ENCODE measurements around the gene PRKRA. TPM values are rescaled to one million over a fixed set of nuclear protein-coding genes. Genes with fewer than 3 reads are reported as not detected.

Gene PRKRA
- total and polyA plus RNA-seq, 9 of the 15 experiments (the other 6 are each of a cell fraction or from before 2014, with no cell fraction given) = 14.1 to 78.1 (median 52.3) TPM

DNA sequence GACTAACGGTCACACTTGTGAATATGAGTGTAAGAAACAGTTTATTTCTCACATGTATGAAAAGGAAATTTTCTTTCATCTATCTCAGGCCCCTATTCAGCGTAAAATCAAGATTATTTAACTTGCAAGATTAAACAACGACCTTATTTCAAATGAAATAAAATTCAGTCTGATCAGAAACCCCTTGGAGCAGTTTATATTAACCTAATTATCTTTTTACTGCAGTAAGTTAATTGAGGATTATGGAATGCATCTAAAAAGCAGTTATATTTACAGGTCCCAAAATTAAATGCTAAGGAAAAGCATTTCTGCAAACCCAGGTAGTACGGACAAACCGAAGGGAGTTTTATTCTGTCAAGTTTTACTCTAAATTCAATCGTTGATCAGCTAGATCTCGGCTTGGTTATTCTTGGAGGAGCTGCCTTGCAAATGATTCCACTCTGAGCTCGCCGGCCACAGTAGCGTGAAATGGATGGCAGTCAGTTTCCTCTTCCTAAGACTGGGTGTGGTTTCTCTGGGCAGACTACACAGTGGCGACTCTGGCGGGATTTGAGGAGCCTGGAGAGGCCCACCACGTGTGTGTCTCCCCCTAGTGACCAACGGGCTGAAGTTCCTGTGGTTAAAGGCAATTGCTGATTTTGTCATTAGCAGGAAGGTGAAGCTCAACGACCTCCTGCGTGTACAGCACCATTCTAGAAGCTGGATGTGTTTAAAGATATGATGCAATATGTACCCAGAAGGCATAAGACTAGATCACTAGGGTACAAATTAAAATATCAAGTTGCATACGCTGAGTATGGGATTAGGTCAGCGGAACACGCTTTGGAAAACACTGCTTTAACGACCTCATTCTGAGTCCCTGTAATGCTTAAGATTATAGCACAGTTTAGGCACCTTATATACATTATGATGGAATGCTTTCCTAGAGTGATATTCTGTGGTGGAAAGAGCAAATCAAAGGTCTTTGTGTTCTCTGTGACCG, 36.4 kb downstream of the PRKRA start (continued):
- TF ChIP-seq, protein P1, sequence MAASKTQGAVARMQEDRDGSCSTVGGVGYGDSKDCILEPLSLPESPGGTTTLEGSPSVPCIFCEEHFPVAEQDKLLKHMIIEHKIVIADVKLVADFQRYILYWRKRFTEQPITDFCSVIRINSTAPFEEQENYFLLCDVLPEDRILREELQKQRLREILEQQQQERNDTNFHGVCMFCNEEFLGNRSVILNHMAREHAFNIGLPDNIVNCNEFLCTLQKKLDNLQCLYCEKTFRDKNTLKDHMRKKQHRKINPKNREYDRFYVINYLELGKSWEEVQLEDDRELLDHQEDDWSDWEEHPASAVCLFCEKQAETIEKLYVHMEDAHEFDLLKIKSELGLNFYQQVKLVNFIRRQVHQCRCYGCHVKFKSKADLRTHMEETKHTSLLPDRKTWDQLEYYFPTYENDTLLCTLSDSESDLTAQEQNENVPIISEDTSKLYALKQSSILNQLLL (CRISPR knock-in tag; IDR thresholded peaks at IDR 0.05; ENCODE audit: borderline replicate concordance) = no peak
- TF ChIP-seq ETV1 (tag; conservative IDR thresholded peaks at IDR 0.05; ENCODE audit: low read depth) (peak; percentile 67), ELF2 (CRISPR knock-in tag; IDR thresholded peaks at IDR 0.05) (no peak), SRSF3 (IDR thresholded peaks at IDR 0.05; ENCODE audit: insufficient read depth, low read length) (no peak), DDX20 (tag; IDR thresholded peaks at IDR 0.05; ENCODE audit: low read depth) (no peak), SMAD1 (IDR thresholded peaks at IDR 0.05; ENCODE audit: low read depth, low read length, partially characterized antibody) (peak; percentile 62), U2AF2 (optimal IDR thresholded peaks at IDR 0.05; ENCODE audit: low read depth, low read length) (no peak), SREBF1 (IDR thresholded peaks at IDR 0.05; ENCODE audit: borderline replicate concordance, low read depth, low read length) (no peak), ERF (CRISPR knock-in tag; IDR thresholded peaks at IDR 0.05) (peak; percentile 13; the same call in 1 of the 2 replicates), SETDB1 (IDR thresholded peaks at IDR 0.05; ENCODE audit: low read length) (no peak), FOXA1 (IDR thresholded peaks at IDR 0.05; ENCODE audit: borderline replicate concordance) (no peak), ZNF445 (CRISPR knock-in tag; IDR thresholded peaks at IDR 0.05; ENCODE audit: low read depth) (no peak), PRPF4 (IDR thresholded peaks at IDR 0.05; ENCODE audit: insufficient read depth, low read depth, low read length, poor library complexity, severe bottlenecking) (no peak), NCOA6 (IDR thresholded peaks at IDR 0.05) (no peak)
- TF ChIP-seq, protein P2, sequence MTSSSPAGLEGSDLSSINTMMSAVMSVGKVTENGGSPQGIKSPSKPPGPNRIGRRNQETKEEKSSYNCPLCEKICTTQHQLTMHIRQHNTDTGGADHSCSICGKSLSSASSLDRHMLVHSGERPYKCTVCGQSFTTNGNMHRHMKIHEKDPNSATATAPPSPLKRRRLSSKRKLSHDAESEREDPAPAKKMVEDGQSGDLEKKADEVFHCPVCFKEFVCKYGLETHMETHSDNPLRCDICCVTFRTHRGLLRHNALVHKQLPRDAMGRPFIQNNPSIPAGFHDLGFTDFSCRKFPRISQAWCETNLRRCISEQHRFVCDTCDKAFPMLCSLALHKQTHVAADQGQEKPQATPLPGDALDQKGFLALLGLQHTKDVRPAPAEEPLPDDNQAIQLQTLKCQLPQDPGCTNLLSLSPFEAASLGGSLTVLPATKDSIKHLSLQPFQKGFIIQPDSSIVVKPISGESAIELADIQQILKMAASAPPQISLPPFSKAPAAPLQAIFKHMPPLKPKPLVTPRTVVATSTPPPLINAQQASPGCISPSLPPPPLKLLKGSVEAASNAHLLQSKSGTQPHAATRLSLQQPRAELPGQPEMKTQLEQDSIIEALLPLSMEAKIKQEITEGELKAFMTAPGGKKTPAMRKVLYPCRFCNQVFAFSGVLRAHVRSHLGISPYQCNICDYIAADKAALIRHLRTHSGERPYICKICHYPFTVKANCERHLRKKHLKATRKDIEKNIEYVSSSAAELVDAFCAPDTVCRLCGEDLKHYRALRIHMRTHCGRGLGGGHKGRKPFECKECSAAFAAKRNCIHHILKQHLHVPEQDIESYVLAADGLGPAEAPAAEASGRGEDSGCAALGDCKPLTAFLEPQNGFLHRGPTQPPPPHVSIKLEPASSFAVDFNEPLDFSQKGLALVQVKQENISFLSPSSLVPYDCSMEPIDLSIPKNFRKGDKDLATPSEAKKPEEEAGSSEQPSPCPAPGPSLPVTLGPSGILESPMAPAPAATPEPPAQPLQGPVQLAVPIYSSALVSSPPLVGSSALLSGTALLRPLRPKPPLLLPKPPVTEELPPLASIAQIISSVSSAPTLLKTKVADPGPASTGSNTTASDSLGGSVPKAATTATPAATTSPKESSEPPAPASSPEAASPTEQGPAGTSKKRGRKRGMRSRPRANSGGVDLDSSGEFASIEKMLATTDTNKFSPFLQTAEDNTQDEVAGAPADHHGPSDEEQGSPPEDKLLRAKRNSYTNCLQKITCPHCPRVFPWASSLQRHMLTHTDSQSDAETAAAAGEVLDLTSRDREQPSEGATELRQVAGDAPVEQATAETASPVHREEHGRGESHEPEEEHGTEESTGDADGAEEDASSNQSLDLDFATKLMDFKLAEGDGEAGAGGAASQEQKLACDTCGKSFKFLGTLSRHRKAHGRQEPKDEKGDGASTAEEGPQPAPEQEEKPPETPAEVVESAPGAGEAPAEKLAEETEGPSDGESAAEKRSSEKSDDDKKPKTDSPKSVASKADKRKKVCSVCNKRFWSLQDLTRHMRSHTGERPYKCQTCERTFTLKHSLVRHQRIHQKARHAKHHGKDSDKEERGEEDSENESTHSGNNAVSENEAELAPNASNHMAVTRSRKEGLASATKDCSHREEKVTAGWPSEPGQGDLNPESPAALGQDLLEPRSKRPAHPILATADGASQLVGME (CRISPR knock-in tag; IDR thresholded peaks at IDR 0.05) = peak; percentile 70; the same call in 1 of the 2 replicates
- TF ChIP-seq, protein P3, sequence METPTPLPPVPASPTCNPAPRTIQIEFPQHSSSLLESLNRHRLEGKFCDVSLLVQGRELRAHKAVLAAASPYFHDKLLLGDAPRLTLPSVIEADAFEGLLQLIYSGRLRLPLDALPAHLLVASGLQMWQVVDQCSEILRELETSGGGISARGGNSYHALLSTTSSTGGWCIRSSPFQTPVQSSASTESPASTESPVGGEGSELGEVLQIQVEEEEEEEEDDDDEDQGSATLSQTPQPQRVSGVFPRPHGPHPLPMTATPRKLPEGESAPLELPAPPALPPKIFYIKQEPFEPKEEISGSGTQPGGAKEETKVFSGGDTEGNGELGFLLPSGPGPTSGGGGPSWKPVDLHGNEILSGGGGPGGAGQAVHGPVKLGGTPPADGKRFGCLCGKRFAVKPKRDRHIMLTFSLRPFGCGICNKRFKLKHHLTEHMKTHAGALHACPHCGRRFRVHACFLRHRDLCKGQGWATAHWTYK (CRISPR knock-in tag; IDR thresholded peaks at IDR 0.05) = no peak
- TF ChIP-seq, protein P4, sequence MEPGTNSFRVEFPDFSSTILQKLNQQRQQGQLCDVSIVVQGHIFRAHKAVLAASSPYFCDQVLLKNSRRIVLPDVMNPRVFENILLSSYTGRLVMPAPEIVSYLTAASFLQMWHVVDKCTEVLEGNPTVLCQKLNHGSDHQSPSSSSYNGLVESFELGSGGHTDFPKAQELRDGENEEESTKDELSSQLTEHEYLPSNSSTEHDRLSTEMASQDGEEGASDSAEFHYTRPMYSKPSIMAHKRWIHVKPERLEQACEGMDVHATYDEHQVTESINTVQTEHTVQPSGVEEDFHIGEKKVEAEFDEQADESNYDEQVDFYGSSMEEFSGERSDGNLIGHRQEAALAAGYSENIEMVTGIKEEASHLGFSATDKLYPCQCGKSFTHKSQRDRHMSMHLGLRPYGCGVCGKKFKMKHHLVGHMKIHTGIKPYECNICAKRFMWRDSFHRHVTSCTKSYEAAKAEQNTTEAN (CRISPR knock-in tag; IDR thresholded peaks at IDR 0.05) = no peak

Data from K562 (cell line).